Uterus (tissue), 2 donors: ENCODE results near the gene FHDC1.

ENCODE experiments used
- POLR2A ChIP-seq, 2 donors: fragments of 450-650 bp; IDR thresholded peaks; one replicate each; pipeline ENCODE4 v1.6.1; 2016; ENCODE audit warnings: antibody characterized with exemption in 2 of 2, mild to moderate bottlenecking in 1 of 2, moderate library complexity in 1 of 2
- TF ChIP-seq, protein P1 (sequence below), 4 experiments: fragments of 200-600 bp in 2 of 4; fragments of 450-650 bp in 2 of 4; sonication (generic) in 2 of 4; IDR thresholded peaks; one replicate each; pipeline ENCODE4 v1.5.1; 2016 to 2019; ENCODE audit warnings: antibody characterized with exemption in 4 of 4, mild to moderate bottlenecking in 2 of 4, moderate library complexity in 1 of 4

DNA sequence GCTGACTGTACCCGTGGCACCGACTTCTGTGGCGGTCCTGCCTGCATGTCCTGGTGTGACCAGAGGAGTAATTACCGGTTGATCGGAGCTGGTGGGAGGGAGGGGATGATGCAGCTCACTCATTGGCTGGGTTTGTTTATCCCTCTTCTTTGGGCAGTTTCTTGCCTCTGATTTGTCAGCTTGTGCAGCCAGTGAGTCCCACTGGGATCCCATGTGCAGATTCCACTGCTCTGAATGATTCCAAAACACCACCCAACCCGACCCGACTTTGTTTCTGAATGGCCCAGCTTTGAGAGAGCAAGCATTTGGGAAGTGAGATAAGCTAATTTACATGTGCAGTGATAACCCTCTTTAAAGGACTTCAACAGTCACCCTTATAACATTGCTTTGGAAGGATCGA lies 13.8 kb downstream of the FHDC1 start:
- TF ChIP-seq, protein P1, sequence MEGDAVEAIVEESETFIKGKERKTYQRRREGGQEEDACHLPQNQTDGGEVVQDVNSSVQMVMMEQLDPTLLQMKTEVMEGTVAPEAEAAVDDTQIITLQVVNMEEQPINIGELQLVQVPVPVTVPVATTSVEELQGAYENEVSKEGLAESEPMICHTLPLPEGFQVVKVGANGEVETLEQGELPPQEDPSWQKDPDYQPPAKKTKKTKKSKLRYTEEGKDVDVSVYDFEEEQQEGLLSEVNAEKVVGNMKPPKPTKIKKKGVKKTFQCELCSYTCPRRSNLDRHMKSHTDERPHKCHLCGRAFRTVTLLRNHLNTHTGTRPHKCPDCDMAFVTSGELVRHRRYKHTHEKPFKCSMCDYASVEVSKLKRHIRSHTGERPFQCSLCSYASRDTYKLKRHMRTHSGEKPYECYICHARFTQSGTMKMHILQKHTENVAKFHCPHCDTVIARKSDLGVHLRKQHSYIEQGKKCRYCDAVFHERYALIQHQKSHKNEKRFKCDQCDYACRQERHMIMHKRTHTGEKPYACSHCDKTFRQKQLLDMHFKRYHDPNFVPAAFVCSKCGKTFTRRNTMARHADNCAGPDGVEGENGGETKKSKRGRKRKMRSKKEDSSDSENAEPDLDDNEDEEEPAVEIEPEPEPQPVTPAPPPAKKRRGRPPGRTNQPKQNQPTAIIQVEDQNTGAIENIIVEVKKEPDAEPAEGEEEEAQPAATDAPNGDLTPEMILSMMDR (IDR thresholded peaks at IDR 0.05): no peak
- TF ChIP-seq POLR2A (IDR thresholded peaks at IDR 0.05): no peak
